A549 (cell line): Measurements from ENCODE around the gene ABCA2. TPM values are rescaled to one million over a fixed set of nuclear protein-coding genes. Genes with fewer than 3 reads are reported as not detected.
A peak's percentile ranks its signal among the peaks of the same experiment; 100 is the strongest.

Source experiments
- ATAC-seq, 2 experiments: fragments of 200-7000 bp in 1 of 2; fragments of >200 bp in 1 of 2; cut with Nextera tagmentation in 1 of 2; cut with Tn5 transposase in 1 of 2; 3 replicates each; pipeline versions ENCODE4 v1.8.0 to v1.9.1; 2018 to 2020; ENCODE audit warnings: mild to moderate bottlenecking in 1 of 2, moderate library complexity in 1 of 2
- CTCF ChIA-PET: fragments of 300-600 bp; sonication (Branson Sonifier 250); formaldehyde crosslinking; extraction: SDS; loops from one replicate; lab custom pipeline; 2021; ENCODE audit warnings: antibody characterized with exemption, inconsistent platforms; lab: Yijun Ruan, JAX
- POLR2A ChIA-PET: fragments of 350-600 bp; formaldehyde crosslinking; extraction: SDS; loops from one replicate; lab custom pipeline; 2021; ENCODE audit warnings: antibody characterized with exemption, inconsistent platforms; lab: Yijun Ruan, JAX
- DNase-seq, 2 experiments: peaks; one replicate each; pipeline versions ENCODE4 v3.0.0 to v3.0.0-alpha.2; 2011 to 2016; ENCODE audit warnings: low read depth in 1 of 2, low spot score in 1 of 2
- FAIRE-seq: peaks from 2 replicates; lab custom pipeline; 2011; peaks lifted over from hg19 to GRCh38; lab: Jason Lieb, UNC
- H3K27ac ChIP-seq, 2 experiments: fragments of >200 bp; sonication (Bioruptor Twin); formaldehyde crosslinking; 3 replicates each; pipeline ENCODE4 v1.5.1; 2016 to 2017
- H3K4me1 ChIP-seq: fragments of >200 bp; sonication (Bioruptor Twin); formaldehyde crosslinking; 3 replicates; pipeline ENCODE4 v1.6.1; 2016
- H3K4me2 ChIP-seq: fragments of >200 bp; sonication (Bioruptor Twin); formaldehyde crosslinking; 3 replicates; pipeline ENCODE4 v1.6.1; 2016
- H3K4me3 ChIP-seq: fragments of >200 bp; sonication (Bioruptor Twin); formaldehyde crosslinking; 3 replicates; pipeline ENCODE4 v1.5.1; 2016
- H3K9me3 ChIP-seq: fragments of >200 bp; sonication (Bioruptor Twin); formaldehyde crosslinking; 3 replicates; pipeline ENCODE4 v1.6.1; 2016
- ATOH8 ChIP-seq: fragments of 250-450 bp; sonication (Bioruptor Pico); IDR thresholded peaks from 2 replicates; pipeline ENCODE4 v1.5.0; 2020; ENCODE audit warnings: low read depth, mild to moderate bottlenecking, moderate library complexity
- BHLHE40 ChIP-seq: IDR thresholded peaks from 2 replicates; pipeline ENCODE4 v1.6.1; 2012; ENCODE audit warnings: low read depth, low read length, inconsistent platforms
- CBX2 ChIP-seq: fragments of 200-600 bp; sonication (generic); IDR thresholded peaks from 2 replicates; pipeline ENCODE4 v1.6.1; 2016; ENCODE audit warnings: low read depth, mild to moderate bottlenecking, borderline replicate concordance
- CHD4 ChIP-seq: fragments of 200-600 bp; sonication (generic); IDR thresholded peaks from 2 replicates; pipeline ENCODE4 v1.6.1; 2016; ENCODE audit warnings: antibody characterized with exemption, mild to moderate bottlenecking, borderline replicate concordance
- E2F6 ChIP-seq: IDR thresholded peaks from 2 replicates; pipeline ENCODE4 v1.6.1; 2012; ENCODE audit warnings: low read depth, borderline replicate concordance
- EHF ChIP-seq: fragments of 250-450 bp; sonication (Bioruptor Pico); IDR thresholded peaks from 2 replicates; pipeline ENCODE4 v1.5.0; 2020; ENCODE audit warnings: mild to moderate bottlenecking
- EP300 ChIP-seq, 2 experiments: fragments of >200 bp; sonication (Bioruptor Twin); formaldehyde crosslinking; IDR thresholded peaks; 2 replicates in 1 of 2; 3 replicates in 1 of 2; pipeline ENCODE4 v1.6.1; 2016 to 2017
- ESRRA ChIP-seq: fragments of 150-350 bp; IDR thresholded peaks from 2 replicates; pipeline ENCODE4 v1.6.1; 2014; ENCODE audit warnings: mild to moderate bottlenecking, low read length, borderline replicate concordance
- FOSB ChIP-seq: fragments of 250-450 bp; sonication (Bioruptor Pico); IDR thresholded peaks from 2 replicates; pipeline ENCODE4 v1.5.0; 2020; ENCODE audit warnings: mild to moderate bottlenecking, moderate library complexity
- HDAC2 ChIP-seq: fragments of 200-600 bp; sonication (generic); IDR thresholded peaks from 2 replicates; pipeline ENCODE4 v1.6.1; 2016
- HOXA7 ChIP-seq: fragments of 250-450 bp; sonication (Bioruptor Pico); IDR thresholded peaks from 2 replicates; pipeline ENCODE4 v1.5.0; 2020; ENCODE audit warnings: mild to moderate bottlenecking, moderate library complexity
- JUN ChIP-seq, 2 experiments: fragments of >200 bp; sonication (Bioruptor Twin); formaldehyde crosslinking; IDR thresholded peaks; 2 replicates in 1 of 2; 3 replicates in 1 of 2; pipeline ENCODE4 v1.6.1; 2016 to 2017
- MAFK ChIP-seq: fragments of 450-650 bp; IDR thresholded peaks from 2 replicates; pipeline ENCODE4 v1.6.1; 2014; ENCODE audit not compliant: partially characterized antibody
- NFE2L2 ChIP-seq: fragments of 150-350 bp; conservative IDR thresholded peaks from 2 replicates; pipeline ENCODE4 v1.6.1; 2014; ENCODE audit warnings: low read length
- NPAS2 ChIP-seq: fragments of 250-450 bp; sonication (Bioruptor Pico); IDR thresholded peaks from 2 replicates; pipeline ENCODE4 v1.8.0; 2022; ENCODE audit warnings: mild to moderate bottlenecking, moderate library complexity, borderline replicate concordance
- PBX3 ChIP-seq: IDR thresholded peaks from 2 replicates; pipeline ENCODE4 v1.6.1; 2012
- PHF8 ChIP-seq: fragments of 200-600 bp; sonication (generic); IDR thresholded peaks from 2 replicates; pipeline ENCODE4 v1.6.1; 2016; ENCODE audit warnings: low read depth, mild to moderate bottlenecking, antibody characterized with exemption, moderate library complexity, borderline replicate concordance
- POLR2A ChIP-seq: IDR thresholded peaks from 2 replicates; pipeline ENCODE4 v1.6.1; 2012; ENCODE audit warnings: mild to moderate bottlenecking, low read length
- RCOR1 ChIP-seq: fragments of 150-350 bp; IDR thresholded peaks from 2 replicates; pipeline ENCODE4 v1.6.1; 2014; ENCODE audit warnings: antibody characterized with exemption, low read length, low read depth
- RFX5 ChIP-seq: fragments of 450-650 bp; IDR thresholded peaks from 2 replicates; pipeline ENCODE4 v1.7.1; 2014; ENCODE audit warnings: antibody characterized with exemption, mild to moderate bottlenecking, moderate library complexity
- RNF2 ChIP-seq: fragments of 200-600 bp; sonication (generic); IDR thresholded peaks from 2 replicates; pipeline ENCODE4 v1.6.1; 2016; ENCODE audit warnings: low read depth, mild to moderate bottlenecking, antibody characterized with exemption, moderate library complexity, borderline replicate concordance
- SMC3 ChIP-seq: fragments of >200 bp; sonication (Bioruptor Twin); formaldehyde crosslinking; IDR thresholded peaks from 3 replicates; pipeline ENCODE4 v1.6.1; 2018; ENCODE audit warnings: inconsistent platforms
- SREBF2 ChIP-seq: fragments of 450-650 bp; IDR thresholded peaks from 2 replicates; pipeline ENCODE4 v1.6.1; 2014; ENCODE audit warnings: mild to moderate bottlenecking, moderate library complexity
- TP53 ChIP-seq: fragments of 250-450 bp; sonication (Bioruptor Pico); IDR thresholded peaks from 2 replicates; pipeline ENCODE4 v1.5.0; 2021; ENCODE audit warnings: mild to moderate bottlenecking, moderate library complexity
- ZFP36 ChIP-seq: fragments of 450-650 bp; IDR thresholded peaks from 2 replicates; pipeline ENCODE4 v1.6.1; 2014; ENCODE audit warnings: borderline replicate concordance; ENCODE audit not compliant: partially characterized antibody
- WGBS: methylation state at CpG from one replicate; pipeline ENCODE4 v1.1.6; 2017; ENCODE audit errors: missing lambda C conversion rate; 5-methylcytosine and 5-hydroxymethylcytosine counted together
- polyA plus RNA-seq, 4 experiments: library from polyadenylated mRNA; depleted of rRNA in 3 of 4; stranded (reverse); fragments of >200 nt; fragmentation: RNase III in 1 of 4; extraction: RNeasy Plus Mini Kit Qiagen cat#74134 plus additional on column Dnase treatment in 1 of 4; gene quantifications; 2 replicates in 3 of 4; 3 replicates in 1 of 4; pipeline ENCODE4 v1.2.3, GENCODE V29; 2011 to 2017
- TF ChIP-seq, protein P1 (sequence below): fragments of 250-450 bp; sonication (Bioruptor Pico); IDR thresholded peaks from 2 replicates; pipeline ENCODE4 v1.5.0; 2021; ENCODE audit warnings: mild to moderate bottlenecking, moderate library complexity, borderline replicate concordance
- TF ChIP-seq, protein P2 (sequence below): fragments of >200 bp; sonication (Bioruptor Twin); formaldehyde crosslinking; IDR thresholded peaks from 2 replicates; pipeline ENCODE4 v1.6.1; 2016

The ABCA2 gene
- polyA plus RNA-seq, 2 of the 4 experiments (the other 2 are of a cell fraction), result 8.3 to 24.7 TPM

DNA sequence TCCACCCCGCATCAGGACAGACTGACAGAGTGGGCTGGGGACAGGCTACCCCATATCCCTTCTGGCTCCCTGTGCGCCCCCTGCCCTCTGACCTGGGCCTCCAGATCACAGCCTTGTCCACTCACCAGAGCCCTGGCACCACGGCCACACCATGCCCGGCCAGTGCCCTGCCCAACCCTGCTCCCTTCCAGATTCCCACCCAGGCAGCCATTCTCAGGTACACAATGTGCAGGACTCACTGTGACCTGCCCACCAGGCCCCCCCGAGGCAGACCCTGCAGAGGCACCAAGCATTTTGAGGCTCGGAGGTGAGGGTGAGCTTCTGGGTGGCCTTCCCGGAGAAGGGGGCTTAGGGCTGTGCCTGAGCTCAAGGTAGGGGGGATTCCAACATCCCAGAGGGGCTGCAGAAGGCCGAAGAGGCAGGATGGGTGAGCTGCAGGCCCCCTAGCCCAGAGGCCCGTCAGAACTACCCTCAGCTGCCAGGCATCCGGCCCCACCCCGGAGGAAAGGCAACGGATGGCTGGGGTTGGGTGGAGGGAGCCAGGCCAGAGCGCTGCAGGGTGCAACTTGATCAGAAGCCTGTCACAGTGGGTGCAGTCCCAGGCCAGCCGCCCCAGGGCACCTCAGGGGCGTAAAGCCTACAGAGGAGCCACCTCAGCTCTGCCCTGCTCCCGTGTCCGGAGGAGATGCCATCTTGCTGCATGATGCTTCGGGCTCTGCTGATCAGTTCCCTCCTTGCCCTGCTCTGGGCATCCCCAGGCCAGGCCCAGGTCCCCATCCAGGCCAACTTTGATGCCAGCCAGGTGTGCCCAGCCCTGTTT, 45.6 kb downstream of the ABCA2 start, which contains the start of gene LCNL1:
LCNL1 (plus strand) TSS at position 762 of the 820 bp plus-strand sequence. CDS start 594 bp downstream, outside the sequence.
- no peak within 1 kb of the TSS for H3K4me3 ChIP-seq
- CTCF ChIA-PET, result interaction anchor here (0.7 to 1.6 kb wide), 5 partner anchors 11 to 82 kb away, joined by 3 to 9 read pairs (median 3); partner anchors contain the start of gene C8G
- peaks cover 4% of the 10 kb centered on the region; the same call in 1 of the 3 replicates for H3K4me1 ChIP-seq
- TF ChIP-seq MAFK (no peak), HDAC2 (no peak), EP300 (IDR thresholded peaks at IDR 0.05) (no peak), ZFP36 (no peak), HOXA7 (CRISPR knock-in tag) (no peak), BHLHE40 (no peak), NFE2L2 (no peak), POLR2A (no peak), PBX3 (no peak), ATOH8 (CRISPR knock-in tag) (no peak), SMC3 (no peak), E2F6 (no peak)
- POLR2A ChIA-PET, result interaction anchor here (2.1 kb wide), 1 partner anchor 9 kb away, joined by 7 read pairs; the partner anchor contains the start of gene PAXX
- H3K9me3 ChIP-seq, result no peaks in the 10 kb centered on the region
- ATAC-seq (no peak), FAIRE-seq (no peak), DNase-seq (no peak)
- WGBS, result 74% methylated on average over 18 of the region's 18 CpGs
- H3K4me2 ChIP-seq, result no peak within 1 kb of the TSS
- H3K27ac ChIP-seq, result peak within 1 kb of the TSS in 1 of 2 experiments; percentile 40; a peak in 2 of 6 replicates

- 84% methylated on average over 11 of the region's 17 CpGs for WGBS
These were observed 46.3 kb downstream of the ABCA2 start for GRCh38 chr9:136981588-136982231.

More at GRCh38 chr9:136981588-136982231, 46.3 kb downstream of the ABCA2 start:
- peaks cover 6% of the 10 kb centered on the region; the same call in 1 of the 3 replicates for H3K4me1 ChIP-seq
- ATAC-seq, result no peak
- H3K4me3 ChIP-seq, result no peak overlapping the region
- DNase-seq, result no peak
- CTCF ChIA-PET, result interaction anchor here (0.7 to 1.7 kb wide), 6 partner anchors 10 to 83 kb away, joined by 3 to 9 read pairs (median 4); partner anchors contain the start of genes ABCA2 and C8G
- TF ChIP-seq PHF8 (no peak), SREBF2 (no peak), TP53 (CRISPR knock-in tag) (no peak), RFX5 (no peak), FOSB (no peak), ATOH8 (CRISPR knock-in tag) (no peak), RCOR1 (no peak), POLR2A (no peak), CBX2 (no peak), RNF2 (no peak), CHD4 (no peak), NPAS2 (CRISPR knock-in tag) (no peak), ESRRA (no peak), EHF (no peak), JUN (IDR thresholded peaks at IDR 0.05) (no peak)
- TF ChIP-seq, protein P1, sequence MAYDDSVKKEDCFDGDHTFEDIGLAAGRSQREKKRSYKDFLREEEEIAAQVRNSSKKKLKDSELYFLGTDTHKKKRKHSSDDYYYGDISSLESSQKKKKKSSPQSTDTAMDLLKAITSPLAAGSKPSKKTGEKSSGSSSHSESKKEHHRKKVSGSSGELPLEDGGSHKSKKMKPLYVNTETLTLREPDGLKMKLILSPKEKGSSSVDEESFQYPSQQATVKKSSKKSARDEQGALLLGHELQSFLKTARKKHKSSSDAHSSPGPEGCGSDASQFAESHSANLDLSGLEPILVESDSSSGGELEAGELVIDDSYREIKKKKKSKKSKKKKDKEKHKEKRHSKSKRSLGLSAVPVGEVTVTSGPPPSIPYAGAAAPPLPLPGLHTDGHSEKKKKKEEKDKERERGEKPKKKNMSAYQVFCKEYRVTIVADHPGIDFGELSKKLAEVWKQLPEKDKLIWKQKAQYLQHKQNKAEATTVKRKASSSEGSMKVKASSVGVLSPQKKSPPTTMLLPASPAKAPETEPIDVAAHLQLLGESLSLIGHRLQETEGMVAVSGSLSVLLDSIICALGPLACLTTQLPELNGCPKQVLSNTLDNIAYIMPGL (CRISPR knock-in tag), result no peak
- TF ChIP-seq, protein P2, sequence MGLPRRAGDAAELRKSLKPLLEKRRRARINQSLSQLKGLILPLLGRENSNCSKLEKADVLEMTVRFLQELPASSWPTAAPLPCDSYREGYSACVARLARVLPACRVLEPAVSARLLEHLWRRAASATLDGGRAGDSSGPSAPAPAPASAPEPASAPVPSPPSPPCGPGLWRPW, result no peak
- H3K4me2 ChIP-seq, result no peak overlapping the region
- no peaks in the 10 kb centered on the region for H3K9me3 ChIP-seq
- POLR2A ChIA-PET, result interaction anchor here (2.1 kb wide), 1 partner anchor 10 kb away, joined by 7 read pairs; the partner anchor contains the start of gene PAXX
- H3K27ac ChIP-seq, result peak overlapping the region in 1 of 2 experiments; percentile 40; a peak in 2 of 6 replicates
- no peak for FAIRE-seq
